Loucy (cell line): ENCODE results near the gene TYW5.
A peak's percentile ranks its signal among the peaks of the same experiment; 100 is the strongest.

Experiments
- H2AFZ ChIP-seq: fragments of 200-600 bp; sonication (generic); 2 replicates; pipeline ENCODE4 v1.6.0; 2016; ENCODE audit warnings: antibody characterized with exemption, mild to moderate bottlenecking, low read length, moderate library complexity
- H3F3A ChIP-seq: fragments of 200-600 bp; 2 replicates; pipeline ENCODE4 v1.6.0; 2016; ENCODE audit warnings: antibody characterized with exemption, low read depth, mild to moderate bottlenecking
- H3K27me3 ChIP-seq: fragments of 200-600 bp; sonication (generic); 2 replicates; pipeline ENCODE4 v1.6.1; 2014; ENCODE audit warnings: low read length, mild to moderate bottlenecking; ENCODE audit not compliant: insufficient read depth, poor library complexity, severe bottlenecking
- H3K36me3 ChIP-seq: fragments of 200-600 bp; sonication (generic); 2 replicates; pipeline ENCODE4 v1.6.1; 2016; ENCODE audit warnings: low read length; ENCODE audit not compliant: insufficient read depth
- H3K4me1 ChIP-seq: fragments of 200-600 bp; sonication (generic); 2 replicates; pipeline ENCODE4 v1.5.1; 2014; ENCODE audit warnings: low read length, mild to moderate bottlenecking; ENCODE audit not compliant: insufficient read depth, poor library complexity, severe bottlenecking
- H3K4me2 ChIP-seq: fragments of 200-600 bp; sonication (generic); 2 replicates; pipeline ENCODE4 v1.6.0; 2014; ENCODE audit warnings: antibody characterized with exemption, low read length, low read depth, mild to moderate bottlenecking; ENCODE audit not compliant: poor library complexity, severe bottlenecking
- H3K4me3 ChIP-seq: fragments of 200-600 bp; sonication (generic); 2 replicates; pipeline ENCODE4 v1.5.1; 2014; ENCODE audit warnings: low read length, mild to moderate bottlenecking, mixed read lengths; ENCODE audit not compliant: poor library complexity, severe bottlenecking
- H3K79me2 ChIP-seq: fragments of 200-600 bp; sonication (generic); 2 replicates; pipeline ENCODE4 v1.6.1; 2014; ENCODE audit warnings: low read length; ENCODE audit not compliant: insufficient read depth
- H3K9ac ChIP-seq: fragments of 200-600 bp; sonication (generic); 2 replicates; pipeline ENCODE4 v1.6.0; 2014; ENCODE audit warnings: mild to moderate bottlenecking, low read depth, low read length, moderate library complexity; ENCODE audit not compliant: poor library complexity, severe bottlenecking
- H3K9me2 ChIP-seq: fragments of 200-600 bp; sonication (generic); replicated peaks from 2 replicates; pipeline ENCODE4 v1.6.1; 2016; ENCODE audit warnings: low read depth, low read length, mixed read lengths
- H3K9me3 ChIP-seq: fragments of 200-600 bp; sonication (generic); 2 replicates; pipeline ENCODE4 v1.6.1; 2014; ENCODE audit warnings: mild to moderate bottlenecking, antibody characterized with exemption, low read length, low read depth; ENCODE audit not compliant: insufficient read depth
- H4K20me1 ChIP-seq: fragments of 200-600 bp; sonication (generic); 2 replicates; pipeline ENCODE4 v1.6.0; 2014; ENCODE audit warnings: antibody characterized with exemption, low read length, mild to moderate bottlenecking; ENCODE audit not compliant: insufficient read depth, poor library complexity, severe bottlenecking
- EZH2phosphoT487 ChIP-seq: fragments of 200-600 bp; IDR thresholded peaks from 2 replicates; pipeline ENCODE4 v1.6.1; 2018; ENCODE audit warnings: antibody characterized with exemption, mild to moderate bottlenecking, moderate library complexity, borderline replicate concordance
- TF ChIP-seq, protein P1 (sequence below): fragments of 200-600 bp; sonication (generic); conservative IDR thresholded peaks from 2 replicates; pipeline ENCODE4 v1.5.1; 2014; ENCODE audit warnings: mild to moderate bottlenecking, antibody characterized with exemption, low read length

The TYW5 gene

DNA sequence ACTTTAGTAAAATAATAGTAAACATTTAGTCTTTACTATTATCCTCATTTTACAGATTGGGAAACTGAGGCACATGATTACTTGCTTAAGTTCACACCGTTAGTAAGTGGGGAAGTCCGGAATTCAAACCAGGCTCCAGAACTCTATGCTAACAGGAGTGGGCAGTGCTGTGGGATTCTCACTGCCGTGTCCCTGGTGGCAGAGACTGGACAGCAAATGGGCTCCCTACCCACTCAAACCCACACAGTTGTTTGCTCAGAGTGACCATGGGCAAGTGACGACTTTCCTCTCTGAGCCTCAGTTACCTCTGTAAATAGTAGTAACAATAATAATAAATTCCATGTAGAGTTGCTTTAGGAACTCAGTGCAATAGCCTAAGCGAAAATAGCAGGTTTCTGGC lies 24.1 kb upstream of the TYW5 start:
- H3K79me2 ChIP-seq = no peaks in the 10 kb centered on the region
- H3K9ac ChIP-seq = no peak overlapping the region
- no peaks in the 10 kb centered on the region for H4K20me1 ChIP-seq
- no peaks in the 10 kb centered on the region for H3K36me3 ChIP-seq
- peak overlapping the region; percentile 4; the same call in 1 of the 2 replicates for H2AFZ ChIP-seq
- H3K9me3 ChIP-seq = no peaks in the 10 kb centered on the region
- TF ChIP-seq, protein P1, sequence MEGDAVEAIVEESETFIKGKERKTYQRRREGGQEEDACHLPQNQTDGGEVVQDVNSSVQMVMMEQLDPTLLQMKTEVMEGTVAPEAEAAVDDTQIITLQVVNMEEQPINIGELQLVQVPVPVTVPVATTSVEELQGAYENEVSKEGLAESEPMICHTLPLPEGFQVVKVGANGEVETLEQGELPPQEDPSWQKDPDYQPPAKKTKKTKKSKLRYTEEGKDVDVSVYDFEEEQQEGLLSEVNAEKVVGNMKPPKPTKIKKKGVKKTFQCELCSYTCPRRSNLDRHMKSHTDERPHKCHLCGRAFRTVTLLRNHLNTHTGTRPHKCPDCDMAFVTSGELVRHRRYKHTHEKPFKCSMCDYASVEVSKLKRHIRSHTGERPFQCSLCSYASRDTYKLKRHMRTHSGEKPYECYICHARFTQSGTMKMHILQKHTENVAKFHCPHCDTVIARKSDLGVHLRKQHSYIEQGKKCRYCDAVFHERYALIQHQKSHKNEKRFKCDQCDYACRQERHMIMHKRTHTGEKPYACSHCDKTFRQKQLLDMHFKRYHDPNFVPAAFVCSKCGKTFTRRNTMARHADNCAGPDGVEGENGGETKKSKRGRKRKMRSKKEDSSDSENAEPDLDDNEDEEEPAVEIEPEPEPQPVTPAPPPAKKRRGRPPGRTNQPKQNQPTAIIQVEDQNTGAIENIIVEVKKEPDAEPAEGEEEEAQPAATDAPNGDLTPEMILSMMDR = no peak
- TF ChIP-seq EZH2phosphoT487 = no peak
- H3F3A ChIP-seq = no peaks in the 10 kb centered on the region
- no peaks in the 10 kb centered on the region for H3K9me2 ChIP-seq
- no peak overlapping the region for H3K4me2 ChIP-seq
- H3K4me3 ChIP-seq = no peak overlapping the region
- H3K27me3 ChIP-seq = peaks cover 19% of the 10 kb centered on the region
- H3K4me1 ChIP-seq = peaks cover 5% of the 10 kb centered on the region

DNA sequence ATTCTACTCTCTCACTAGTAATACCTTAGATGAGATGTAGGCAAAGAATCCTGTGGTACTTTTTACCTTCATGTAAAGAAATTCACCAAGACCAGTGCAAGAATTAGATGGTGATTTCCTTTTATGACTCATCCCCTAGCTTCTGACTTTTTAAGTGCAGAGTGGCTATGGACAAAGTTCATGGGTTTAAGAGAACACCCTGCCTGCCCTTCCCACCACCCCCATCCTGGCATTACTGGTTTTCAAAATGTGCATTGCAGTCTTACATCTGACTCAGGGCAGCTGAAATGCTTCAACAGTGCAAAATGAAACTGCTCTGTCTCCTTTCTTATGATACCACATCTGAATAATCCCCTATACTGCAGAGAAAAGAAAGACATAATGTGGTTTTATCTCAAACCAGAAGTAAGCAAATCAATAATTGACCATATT lies 22.7 kb upstream of the TYW5 start:
- no peak overlapping the region for H3K4me3 ChIP-seq
- no peaks in the 10 kb centered on the region for H3K79me2 ChIP-seq
- H3K9me2 ChIP-seq = no peaks in the 10 kb centered on the region
- TF ChIP-seq EZH2phosphoT487 = no peak
- TF ChIP-seq, protein P1 = no peak
- no peaks in the 10 kb centered on the region for H4K20me1 ChIP-seq
- no peak overlapping the region for H3K4me2 ChIP-seq
- peaks cover 5% of the 10 kb centered on the region for H3K4me1 ChIP-seq
- peaks cover 10% of the 10 kb centered on the region for H3K27me3 ChIP-seq
- no peaks in the 10 kb centered on the region for H3K9me3 ChIP-seq
- H3K9ac ChIP-seq = no peak overlapping the region
- no peaks in the 10 kb centered on the region for H3F3A ChIP-seq
- H3K36me3 ChIP-seq = no peaks in the 10 kb centered on the region
- H2AFZ ChIP-seq = no peak overlapping the region

DNA sequence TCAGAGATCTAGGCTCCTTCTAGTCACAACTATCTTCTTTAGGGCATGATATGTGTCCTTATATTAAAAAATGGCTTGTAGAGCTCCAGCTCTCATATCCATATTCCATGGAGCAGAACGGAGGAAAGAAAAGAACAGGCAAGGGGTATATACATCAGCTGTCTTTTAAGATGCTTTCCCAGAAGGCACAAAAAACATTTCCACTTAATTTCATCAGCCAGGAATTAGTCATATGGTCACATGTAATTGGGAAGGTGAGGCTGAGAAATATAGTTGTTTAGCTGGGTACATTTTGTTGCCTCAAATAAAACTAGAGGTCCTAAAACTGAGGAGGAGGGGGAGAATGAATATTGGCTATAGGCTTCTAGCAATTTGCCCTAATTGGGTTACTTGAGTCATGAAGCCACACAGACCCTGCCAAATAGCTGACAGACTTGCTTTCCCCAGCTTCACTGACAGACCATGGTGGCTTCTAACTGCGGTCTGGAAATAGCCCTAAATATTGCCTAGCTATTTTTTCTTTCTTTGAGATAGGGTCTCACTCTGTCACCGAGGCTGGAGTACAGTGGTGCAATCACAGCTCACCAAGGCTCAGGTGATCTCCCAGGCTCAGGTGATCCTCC lies 20.1 kb upstream of the TYW5 start:
- Histone ChIP-seq H3K27me3 (no peaks in the 10 kb centered on the region), H3F3A (no peaks in the 10 kb centered on the region), H3K9me2 (no peaks in the 10 kb centered on the region), H3K36me3 (no peaks in the 10 kb centered on the region), H3K4me2 (no peak overlapping the region), H4K20me1 (no peaks in the 10 kb centered on the region), H3K4me3 (no peak overlapping the region), H3K9ac (no peak overlapping the region), H2AFZ (no peak overlapping the region), H3K9me3 (no peaks in the 10 kb centered on the region), H3K4me1 (peaks cover 5% of the 10 kb centered on the region), H3K79me2 (no peaks in the 10 kb centered on the region)
- TF ChIP-seq EZH2phosphoT487 = no peak
- TF ChIP-seq, protein P1 = no peak
